Measurements from ENCODE around the gene CCNC. TPM values are rescaled to one million over a fixed set of nuclear protein-coding genes. Genes with fewer than 3 reads are reported as not detected.
A peak's percentile ranks its signal among the peaks of the same experiment; 100 is the strongest.

Gene CCNC
- total and polyA plus RNA-seq, 2 of the 13 experiments (the other 11 are each of a cell fraction or from before 2014, with no cell fraction given) = 69.6 to 141 TPM

GRCh38 chr6:99588618-99589289 lies 20.3 kb upstream of the CCNC start (continued):
- TF ChIP-seq PHF8 (CRISPR knock-in tag; IDR thresholded peaks at IDR 0.05) (0 out of 2 replicates have a peak, but pooled peaks have one; percentile 41), ZNF720 (CRISPR knock-in tag; IDR thresholded peaks at IDR 0.05) (no peak), ZNF407 (CRISPR knock-in tag; IDR thresholded peaks at IDR 0.05; ENCODE audit: not compliant biosample characterization) (no peak), ARID4A (CRISPR knock-in tag; IDR thresholded peaks at IDR 0.05; ENCODE audit: borderline replicate concordance) (peak; percentile 14; the same call in 1 of the 2 replicates), ZNF800 (CRISPR knock-in tag; IDR thresholded peaks at IDR 0.05) (peak; percentile 92), AGO2 (optimal IDR thresholded peaks at IDR 0.05; ENCODE audit: low read depth, low read length) (no peak), NCOA2 (CRISPR knock-in tag; IDR thresholded peaks at IDR 0.05) (0 out of 2 replicates have a peak, but pooled peaks have one; percentile 26), ZNF274 (CRISPR knock-in tag; IDR thresholded peaks at IDR 0.05) (no peak), FOXO4 (CRISPR knock-in tag; conservative IDR thresholded peaks at IDR 0.05) (0 out of 2 replicates have a peak, but pooled peaks have one; percentile 22), ZNF121 (CRISPR knock-in tag; IDR thresholded peaks at IDR 0.05) (0 out of 2 replicates have a peak, but pooled peaks have one; percentile 33), ZNF580 (CRISPR knock-in tag; IDR thresholded peaks at IDR 0.05; ENCODE audit: borderline replicate concordance, low read depth) (0 out of 2 replicates have a peak, but pooled peaks have one; percentile 23), RAD51 (IDR thresholded peaks at IDR 0.05; ENCODE audit: borderline replicate concordance) (no peak)
